Type B pancreatic cell (in vitro differentiated cells): Measurements from ENCODE around the gene TMEM236. TPM values are rescaled to one million over a fixed set of nuclear protein-coding genes. Genes with fewer than 3 reads are reported as not detected.

Experiments
- DNase-seq: peaks from one replicate; pipeline ENCODE4 v3.0.0; 2021; ENCODE audit warnings: mixed read lengths; ENCODE audit not compliant: unreplicated experiment; ENCODE audit errors: extremely low spot score
- H3K27ac Mint-ChIP-seq: 2 replicates; pipeline ENCODE4 v1.8.0; 2021; ENCODE audit warnings: mild to moderate bottlenecking, mixed read lengths
- H3K27me3 Mint-ChIP-seq: 2 replicates; pipeline ENCODE4 v1.8.0; 2021; ENCODE audit warnings: mixed read lengths
- H3K36me3 Mint-ChIP-seq: 2 replicates; pipeline ENCODE4 v1.8.0; 2021; ENCODE audit warnings: mixed read lengths
- H3K4me1 Mint-ChIP-seq: one replicate; pipeline ENCODE4 v1.8.0; 2021; ENCODE audit warnings: mixed read lengths; ENCODE audit not compliant: unreplicated experiment
- H3K4me3 Mint-ChIP-seq: 2 replicates; pipeline ENCODE4 v1.8.0; 2021; ENCODE audit warnings: mild to moderate bottlenecking, mixed read lengths
- H3K9me3 Mint-ChIP-seq: 2 replicates; pipeline ENCODE4 v1.8.0; 2021; ENCODE audit warnings: mixed read lengths
- CTCF ChIP-seq: fragments of 200-600 bp; sonication (generic); conservative IDR thresholded peaks from 2 replicates; pipeline ENCODE4 v1.5.0; 2021; ENCODE audit warnings: antibody characterized with exemption, mild to moderate bottlenecking
- long read RNA-seq: library from polyadenylated mRNA; unstranded; transcript quantifications from one replicate; pipeline ENCODE4 v2.0.0, GENCODE V29; 2020
- total RNA-seq: library from RNA; stranded (reverse); gene quantifications from 2 replicates; pipeline ENCODE4 v1.2.1, GENCODE V29; 2021; ENCODE audit warnings: low replicate concordance

The TMEM236 gene, protein sequence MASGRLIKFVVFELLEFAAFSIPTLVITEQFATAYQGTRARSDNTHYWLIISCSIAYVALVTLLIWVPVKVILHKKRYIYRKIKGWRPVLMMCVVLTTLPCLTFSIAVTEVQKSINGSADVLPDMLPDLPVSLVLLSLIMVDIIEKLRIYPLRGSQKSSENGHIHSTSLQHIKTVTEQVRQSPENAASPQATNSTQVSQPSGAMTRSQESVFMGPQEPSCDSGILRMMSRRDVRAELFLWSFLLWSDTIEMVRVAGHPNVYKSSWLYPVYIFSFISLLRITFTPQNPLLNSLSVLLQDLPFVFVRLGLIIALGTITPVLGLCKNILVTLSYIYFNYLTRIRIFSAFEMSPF
- 11.6 and 14.7 TPM in 2 replicates for total RNA-seq
- long read RNA-seq, full-length matches to known transcripts: 3 of 15 reads
- long read RNA-seq, partial matches to known transcripts: 3 of 15 reads
- long read RNA-seq, other reads (novel, unspliced or antisense): 9 of 15 reads

- Mint-ChIP-seq H3K9me3 (no peaks in the 10 kb centered on the region), H3K4me1 (no peaks in the 10 kb centered on the region), H3K27me3 (no peaks in the 10 kb centered on the region), H3K27ac (no peak within 1 kb of the TSS), H3K4me3 (peak within 1 kb of the TSS; percentile 21), H3K36me3 (no peaks in the 10 kb centered on the region)
- no peak for TF ChIP-seq CTCF
- no peak for DNase-seq
Measured at GRCh38 chr10:17751781-17752445, at the start of gene TMEM236. Gene TMEM236, plus strand, starts transcription at chr10:17752201. Its CDS starts 95 bp downstream, at chr10:17752296.

DNA sequence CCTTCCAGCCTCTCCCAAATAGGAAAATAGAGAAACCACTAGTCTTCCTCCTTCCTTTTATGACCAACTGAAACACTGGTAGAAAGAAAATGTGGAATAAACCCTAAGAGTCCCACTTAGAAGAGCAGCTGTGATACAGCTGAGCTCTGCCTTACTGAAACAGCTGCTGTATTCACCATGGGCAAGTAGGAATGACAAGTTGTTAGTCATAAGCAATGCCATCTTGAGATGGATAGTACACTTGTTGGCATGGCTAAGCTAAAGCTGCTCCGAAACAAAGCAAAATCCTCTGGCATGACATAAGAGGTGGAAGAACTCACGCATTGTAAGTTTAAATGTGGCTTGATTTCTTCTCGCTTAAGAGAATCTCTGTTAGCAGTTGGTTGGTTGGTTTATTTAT, 48.3 kb upstream of the TMEM236 start:
- H3K4me1 Mint-ChIP-seq: no peaks in the 10 kb centered on the region

DNA sequence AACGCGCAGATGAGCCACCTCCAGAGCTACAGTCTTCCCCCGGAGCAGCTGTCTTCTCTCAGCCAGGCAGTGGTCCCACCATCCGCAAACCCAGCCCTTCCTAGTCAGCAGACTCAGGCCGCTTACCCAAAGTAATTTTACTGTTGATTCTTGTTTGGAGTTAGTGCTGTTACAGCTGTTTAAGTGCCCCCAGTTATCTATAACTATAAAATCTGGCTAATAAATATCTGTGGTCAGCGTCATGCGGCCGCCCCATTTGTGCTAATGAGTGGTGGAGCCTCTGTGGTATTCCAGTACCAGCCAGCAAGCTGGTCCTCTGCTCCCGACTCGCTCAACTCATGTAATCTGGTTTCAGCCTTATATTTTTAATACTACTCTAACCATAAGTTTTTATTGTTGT, 43.2 kb upstream of the TMEM236 start:
- TF ChIP-seq CTCF: no peak
- Mint-ChIP-seq H3K9me3 (no peaks in the 10 kb centered on the region), H3K4me1 (peaks cover 9% of the 10 kb centered on the region), H3K36me3 (peaks cover 21% of the 10 kb centered on the region), H3K27me3 (no peaks in the 10 kb centered on the region), H3K27ac (no peak overlapping the region), H3K4me3 (no peak overlapping the region)
- DNase-seq: no peak

More for the DNA sequence above, 48.3 kb upstream of the TMEM236 start:
- Mint-ChIP-seq H3K9me3 (no peaks in the 10 kb centered on the region), H3K27ac (no peak overlapping the region), H3K27me3 (no peaks in the 10 kb centered on the region), H3K36me3 (peaks cover 23% of the 10 kb centered on the region), H3K4me3 (no peak overlapping the region)
- TF ChIP-seq CTCF: no peak
- no peak for DNase-seq

DNA sequence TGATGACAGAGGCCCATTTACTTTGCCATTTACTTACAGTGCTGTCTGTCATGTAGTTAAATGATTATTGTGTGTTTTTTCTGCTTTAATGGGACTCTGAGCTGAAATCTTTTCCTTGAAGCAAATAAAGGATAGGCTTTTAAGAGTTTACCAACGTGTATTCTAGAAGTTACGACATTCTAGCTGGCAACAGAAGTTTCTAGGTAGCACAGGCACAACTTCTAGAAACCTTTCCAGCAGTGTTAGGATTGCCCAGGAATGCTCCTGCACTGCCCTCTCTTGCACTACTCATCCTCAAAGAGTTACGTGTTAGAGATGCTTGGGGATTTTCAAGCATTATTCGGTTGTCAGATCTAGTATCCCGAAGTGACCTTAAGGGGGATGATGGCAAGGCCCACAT, 42.5 kb upstream of the TMEM236 start:
- peaks cover 9% of the 10 kb centered on the region for H3K4me1 Mint-ChIP-seq
- no peaks in the 10 kb centered on the region for H3K27me3 Mint-ChIP-seq
- H3K36me3 Mint-ChIP-seq: peaks cover 25% of the 10 kb centered on the region
- H3K4me3 Mint-ChIP-seq: no peak overlapping the region
- TF ChIP-seq CTCF: no peak
- no peaks in the 10 kb centered on the region for H3K9me3 Mint-ChIP-seq
- H3K27ac Mint-ChIP-seq: no peak overlapping the region
- DNase-seq: no peak

DNA sequence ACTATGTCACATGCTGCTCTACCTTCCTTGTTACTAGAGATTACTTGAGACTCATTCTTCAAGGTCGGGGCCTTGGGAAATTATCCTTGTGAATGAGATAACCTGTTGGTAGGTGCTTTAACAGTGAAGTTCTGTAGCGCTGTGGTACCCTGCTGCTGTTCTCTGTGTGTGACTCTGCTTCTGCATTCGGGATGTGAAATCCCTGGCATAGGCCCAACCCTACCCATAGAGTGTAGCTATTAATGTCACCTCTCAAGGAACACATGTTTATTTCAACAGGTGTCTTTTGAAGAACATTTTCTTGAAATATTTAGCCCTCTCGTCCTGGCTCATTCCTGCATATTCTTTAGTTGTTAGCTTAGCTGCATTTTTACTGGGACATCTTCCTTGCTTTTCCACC, 41.8 kb upstream of the TMEM236 start:
- Mint-ChIP-seq H3K36me3 (peaks cover 25% of the 10 kb centered on the region), H3K4me1 (peaks cover 9% of the 10 kb centered on the region), H3K4me3 (no peak overlapping the region), H3K9me3 (no peaks in the 10 kb centered on the region), H3K27ac (no peak overlapping the region), H3K27me3 (no peaks in the 10 kb centered on the region)
- DNase-seq: no peak
- TF ChIP-seq CTCF: no peak
